CD4-positive, alpha-beta T cell treated with Interleukin-21 for 1 hour (primary cell): ENCODE measurements around the gene CYP4F11.
"Not testable (repeated sequence)": the region's sequence is repeated elsewhere in the genome, so short reads cannot be mapped to it uniquely, and the experiment has no call there.

Source experiments
- DNase-seq: peaks from one replicate; pipeline ENCODE4 v3.0.0-alpha.2; 2020

CYP4F11 gene

DNA sequence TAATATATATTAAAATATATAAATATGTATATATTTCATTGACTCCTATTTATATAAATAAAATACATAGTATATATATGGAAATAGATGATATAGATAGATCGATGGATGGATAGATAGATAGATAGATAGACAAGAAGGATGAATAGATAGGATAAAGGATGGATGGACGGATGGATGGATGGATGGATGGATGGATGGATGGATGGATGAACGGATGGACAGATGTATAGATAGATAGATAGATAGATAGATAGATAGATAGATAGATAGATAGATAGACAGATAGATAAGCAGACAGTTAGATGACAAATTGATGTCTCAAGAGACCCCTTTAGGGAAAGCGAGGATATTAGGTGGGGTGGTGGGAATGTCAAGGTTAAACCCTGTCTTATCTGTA lies 15.1 kb downstream of the CYP4F11 start:
- DNase-seq, result no peak

- no peak for DNase-seq
Measured at GRCh38 chr19:15915109-15915508, 19.2 kb downstream of the CYP4F11 start.

GRCh38 chr19:15913830-15914229 lies 20.5 kb downstream of the CYP4F11 start:
- no peak for DNase-seq

GRCh38 chr19:15913384-15913783 lies 20.9 kb downstream of the CYP4F11 start:
- DNase-seq, result no peak

DNA sequence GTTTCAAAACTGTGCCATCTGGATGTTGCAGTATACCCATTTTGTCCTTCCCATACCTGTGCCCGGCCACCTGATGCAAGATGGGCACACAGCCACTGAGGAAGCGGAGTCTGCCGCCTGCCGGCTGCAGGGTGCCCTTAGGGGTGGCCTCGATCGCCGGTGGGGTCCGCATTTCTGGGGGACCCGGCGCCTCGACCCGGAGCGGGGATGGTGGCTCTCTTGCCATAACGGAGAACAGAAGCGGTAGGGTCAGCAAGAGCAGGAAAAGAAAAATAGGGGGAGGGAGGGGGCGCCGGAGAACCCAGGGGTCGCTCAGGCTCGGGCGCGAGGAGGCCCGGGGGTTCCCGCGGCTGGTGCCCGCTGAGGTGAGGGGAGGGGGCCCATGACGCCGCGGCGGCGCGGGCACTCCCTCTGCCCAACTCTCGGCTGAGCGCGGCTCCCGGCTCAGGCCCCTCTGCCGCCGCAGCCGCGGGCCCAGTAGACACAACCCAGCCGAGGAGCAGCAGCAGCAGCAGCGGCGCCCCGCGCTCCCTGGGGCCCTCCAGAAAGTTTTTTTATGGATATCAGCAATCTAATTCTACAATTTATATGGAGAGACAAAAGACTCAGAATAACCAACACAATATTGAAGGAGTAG lies 22.6 kb downstream of the CYP4F11 start:
- no peak for DNase-seq

DNA sequence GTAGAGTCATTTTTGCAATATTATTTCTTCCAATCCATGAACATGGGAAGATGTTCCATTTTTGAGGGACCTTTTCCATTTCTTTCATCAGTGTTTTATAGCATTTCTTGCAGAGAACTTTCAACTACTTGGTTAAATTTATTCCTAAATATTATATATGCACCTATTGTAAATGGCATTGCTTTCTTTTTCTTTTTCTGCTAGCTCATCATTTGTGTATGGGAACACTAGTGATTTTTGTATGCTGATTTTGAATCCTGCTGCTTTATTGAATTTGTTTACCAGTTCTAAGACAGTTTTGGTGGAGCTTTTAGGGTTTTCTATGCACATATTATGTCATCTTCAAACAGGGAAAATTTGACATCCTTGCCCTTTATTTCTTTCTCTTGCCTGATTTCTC lies 29.3 kb downstream of the CYP4F11 start:
- DNase-seq, result no peak

- not testable (repeated sequence) for DNase-seq
Measured at GRCh38 chr19:15902898-15903297, 31.4 kb downstream of the CYP4F11 start.

DNA sequence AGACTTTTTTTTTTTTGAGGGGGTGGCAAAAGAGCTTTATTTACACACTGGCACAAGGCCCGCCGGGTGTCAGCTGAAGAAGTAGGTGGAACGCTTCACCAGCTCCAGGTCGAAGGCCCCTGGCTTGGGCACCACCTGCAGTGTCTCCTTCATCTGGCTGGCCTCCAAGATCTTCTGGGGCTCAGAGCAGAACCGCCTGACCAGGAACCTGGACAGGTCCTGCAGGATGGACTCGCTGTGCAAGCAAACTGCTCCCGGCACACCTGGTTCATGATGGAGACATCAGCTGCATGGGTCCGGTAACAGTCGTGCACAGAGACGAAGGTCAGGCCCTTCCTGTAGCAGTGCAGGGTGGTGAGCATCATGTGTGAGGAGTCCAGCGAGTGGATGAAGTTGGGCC lies 32.1 kb downstream of the CYP4F11 start:
- no peak for DNase-seq

- no peak for DNase-seq
Measured at GRCh38 chr19:15900504-15900903, 33.8 kb downstream of the CYP4F11 start.

- DNase-seq, result not testable (repeated sequence)
Measured at GRCh38 chr19:15900032-15900431, 34.3 kb downstream of the CYP4F11 start.

- not testable (repeated sequence) for DNase-seq
Measured at GRCh38 chr19:15899561-15899960, 34.8 kb downstream of the CYP4F11 start.

- DNase-seq, result no peak
Measured at GRCh38 chr19:15897738-15898276, 36.5 kb downstream of the CYP4F11 start, which contains the start of gene CYP4F2. Gene CYP4F2 (minus strand): TSS chr19:15898074. CDS start chr19:15897611, 463 bp downstream.

- DNase-seq, result no peak
Measured at GRCh38 chr19:15897026-15897737, 37.1 kb downstream of the CYP4F11 start.

DNA sequence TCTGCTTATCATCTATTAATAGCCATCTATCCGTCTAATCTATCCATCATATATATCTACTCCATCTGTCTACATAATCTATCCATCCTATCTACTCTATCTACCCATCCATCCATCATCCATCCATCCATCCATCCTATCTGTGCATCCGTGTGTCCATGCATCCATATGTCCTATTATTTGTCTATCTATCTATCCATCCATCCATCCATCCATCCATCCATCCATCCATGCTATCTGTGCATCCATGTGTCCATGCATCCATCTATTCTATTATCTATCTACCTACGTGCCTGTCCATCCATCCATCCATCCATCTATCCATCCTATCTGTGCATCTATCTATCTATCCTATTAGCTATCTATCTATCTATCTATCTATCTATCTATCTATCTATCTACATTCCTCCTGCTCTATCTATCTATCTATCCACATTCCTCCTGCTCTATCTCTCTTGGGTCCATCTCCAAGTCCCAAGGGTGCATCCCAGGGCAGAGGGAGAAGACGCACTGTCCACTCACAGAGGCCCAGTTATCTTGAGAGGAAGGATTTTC lies 38.4 kb downstream of the CYP4F11 start:
- DNase-seq, result no peak

DNA sequence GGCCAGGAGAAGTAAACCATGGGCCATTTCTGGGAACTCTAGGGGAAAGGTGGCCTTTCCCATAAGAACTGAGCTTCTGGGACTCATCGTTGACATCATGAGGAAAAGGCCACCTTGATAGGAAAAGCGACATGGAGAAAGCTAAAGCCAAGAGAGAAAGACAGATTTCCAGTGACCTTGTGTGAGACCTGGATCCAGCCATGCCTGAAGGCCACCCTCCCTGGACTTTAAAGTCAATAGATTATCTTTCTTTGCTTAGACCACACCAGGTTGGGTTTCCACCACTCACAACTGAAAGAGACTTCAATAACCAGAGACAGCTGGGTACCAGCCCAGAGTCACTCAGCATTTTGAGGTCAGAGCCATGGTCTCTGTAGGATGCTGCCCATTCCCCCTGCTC lies 40.0 kb downstream of the CYP4F11 start:
- DNase-seq, result no peak

- no peak for DNase-seq
Measured at GRCh38 chr19:15893477-15893876, 40.9 kb downstream of the CYP4F11 start.

DNA sequence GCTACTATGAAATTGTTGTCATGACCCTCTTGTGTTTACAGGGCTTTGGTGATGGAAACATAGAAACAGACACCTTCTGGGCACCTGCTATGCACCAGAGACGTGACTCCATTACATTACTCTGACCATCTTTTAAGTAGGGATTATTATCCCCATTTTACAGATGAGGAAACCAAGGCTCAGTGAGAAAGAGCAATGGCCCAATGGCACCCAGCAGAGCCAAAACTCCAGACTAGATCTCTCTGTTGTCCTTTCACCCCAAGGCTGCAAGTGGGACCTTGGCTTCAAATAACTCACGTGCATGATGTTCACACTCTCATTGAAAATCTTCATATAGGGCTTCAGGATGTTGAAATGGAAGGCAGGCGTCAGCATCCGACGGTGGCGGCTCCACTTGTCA lies 42.3 kb downstream of the CYP4F11 start:
- DNase-seq, result no peak

- DNase-seq, result no peak
Measured at GRCh38 chr19:15891434-15891833, 42.9 kb downstream of the CYP4F11 start.

DNA sequence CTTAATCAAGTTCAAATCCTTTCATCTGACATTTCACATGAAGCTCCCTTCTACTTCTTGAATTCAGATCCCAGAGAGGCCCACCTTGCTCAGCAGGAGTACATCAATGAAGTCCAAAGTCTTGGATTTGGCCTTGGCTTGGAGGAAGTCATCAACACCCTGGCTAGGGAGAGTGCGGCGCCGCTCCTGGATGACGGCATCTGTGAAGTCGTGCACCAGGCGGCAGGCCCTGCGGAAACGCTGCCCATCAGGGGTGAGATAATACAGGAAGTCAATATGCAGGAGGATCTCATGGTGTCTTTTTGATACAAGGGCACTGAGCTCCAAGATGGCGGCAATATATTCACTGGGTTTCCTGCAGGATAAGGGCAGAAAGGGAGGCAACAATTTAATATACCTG lies 45.0 kb downstream of the CYP4F11 start:
- DNase-seq, result not testable (repeated sequence)

- DNase-seq, result no peak
Measured at GRCh38 chr19:15885919-15886318, 48.4 kb downstream of the CYP4F11 start.

- no peak for DNase-seq
Measured at GRCh38 chr19:15885167-15885566, 49.2 kb downstream of the CYP4F11 start.

GRCh38 chr19:15883329-15883728 lies 51.0 kb downstream of the CYP4F11 start:
- not testable (repeated sequence) for DNase-seq

DNA sequence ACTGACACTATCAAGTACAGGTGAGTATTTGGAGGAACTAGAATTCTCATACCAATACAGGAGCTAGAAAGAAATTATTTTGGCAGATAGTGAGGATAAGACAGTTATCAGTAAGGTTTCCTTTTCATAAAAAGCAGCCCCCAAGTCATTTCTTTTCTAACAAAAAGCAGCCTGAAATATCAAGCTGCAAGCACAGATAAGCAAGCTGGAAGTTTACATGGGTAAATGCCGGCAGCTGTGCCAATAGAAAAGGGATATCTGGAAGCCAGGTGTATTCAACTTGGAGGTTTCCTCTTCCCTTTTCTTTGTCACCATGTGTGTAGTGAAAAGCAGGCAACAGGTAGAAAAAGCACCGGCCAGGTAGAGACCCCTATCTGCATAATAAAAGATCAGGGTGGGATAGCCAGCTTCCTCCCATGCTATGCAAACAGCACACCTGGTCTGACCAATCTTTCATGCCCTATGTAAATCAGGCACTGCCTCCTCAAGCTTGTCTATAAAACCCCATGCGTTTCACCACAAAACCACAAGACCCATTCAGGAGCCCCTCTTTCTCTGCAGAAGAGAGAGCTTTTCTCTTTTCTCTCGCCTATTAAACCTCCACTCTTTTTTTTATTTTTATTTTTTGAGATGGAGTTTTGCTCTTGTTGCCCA lies 59.4 kb downstream of the CYP4F11 start:
- no peak for DNase-seq
